Neuron (in vitro differentiated cells): ENCODE data around the gene SULF2.

ENCODE experiments used
- H2AFZ ChIP-seq: one replicate; pipeline ENCODE4 v1.6.1; 2013; ENCODE audit warnings: low read depth, mild to moderate bottlenecking, inconsistent platforms, low read length, moderate library complexity
- H3K27me3 ChIP-seq: one replicate; pipeline ENCODE4 v1.6.1; 2013; ENCODE audit warnings: low read length; ENCODE audit not compliant: insufficient read depth
- H3K36me3 ChIP-seq: one replicate; pipeline ENCODE4 v1.6.1; 2013; ENCODE audit warnings: low read length; ENCODE audit not compliant: insufficient read depth
- H3K4me1 ChIP-seq: one replicate; pipeline ENCODE4 v1.6.1; 2013; ENCODE audit warnings: low read length; ENCODE audit not compliant: insufficient read depth
- H3K4me3 ChIP-seq: 2 replicates; pipeline ENCODE4 v1.5.1; 2013; ENCODE audit warnings: mild to moderate bottlenecking, low read length, moderate library complexity
- H3K9me3 ChIP-seq: one replicate; pipeline ENCODE4 v1.6.1; 2013; ENCODE audit warnings: low read length

The SULF2 gene

DNA sequence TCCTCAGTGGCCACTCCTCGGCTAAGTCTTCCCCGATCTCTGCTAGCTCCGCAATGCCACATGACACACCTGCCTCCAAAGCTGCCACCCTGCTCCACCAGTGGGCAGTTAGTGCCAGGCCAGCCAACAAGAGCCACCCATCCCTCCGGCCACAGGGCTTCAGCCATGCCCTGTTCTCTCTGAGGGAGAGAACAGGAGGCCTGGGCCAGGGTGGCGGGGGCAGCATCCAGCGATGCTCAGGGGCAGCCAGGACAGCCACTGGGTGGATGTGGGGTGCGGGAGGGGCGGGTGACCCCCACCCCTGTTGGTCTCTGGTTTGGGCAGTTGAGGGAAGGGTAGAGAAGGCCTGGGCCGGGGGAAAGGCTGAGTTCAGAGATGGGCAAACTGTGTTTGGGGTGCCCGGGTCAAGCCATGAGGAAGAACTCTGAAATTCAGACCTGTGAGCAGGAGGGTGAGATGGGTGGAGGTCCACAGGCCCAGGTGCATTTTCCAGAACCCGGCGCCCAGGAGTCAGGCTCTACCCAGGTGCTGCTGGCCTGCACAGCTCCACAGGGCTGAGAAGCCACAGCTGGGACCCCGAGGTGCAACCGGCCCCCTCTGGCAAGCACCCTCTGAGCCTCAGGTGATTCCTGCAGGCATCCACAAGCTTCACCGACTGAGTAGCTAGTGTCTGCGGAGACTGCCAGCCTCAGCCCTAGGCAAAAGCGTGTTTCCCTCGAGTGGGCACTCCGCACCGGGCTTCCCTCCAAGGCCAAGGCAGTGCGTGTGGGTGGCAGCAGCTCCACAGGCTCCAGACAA is 91.1 kb downstream of the SULF2 start:
- Histone ChIP-seq H3K4me3 (no peak overlapping the region), H3K27me3 (no peaks in the 10 kb centered on the region), H3K36me3 (no peaks in the 10 kb centered on the region), H3K9me3 (no peaks in the 10 kb centered on the region), H2AFZ (no peak overlapping the region), H3K4me1 (no peaks in the 10 kb centered on the region)

DNA sequence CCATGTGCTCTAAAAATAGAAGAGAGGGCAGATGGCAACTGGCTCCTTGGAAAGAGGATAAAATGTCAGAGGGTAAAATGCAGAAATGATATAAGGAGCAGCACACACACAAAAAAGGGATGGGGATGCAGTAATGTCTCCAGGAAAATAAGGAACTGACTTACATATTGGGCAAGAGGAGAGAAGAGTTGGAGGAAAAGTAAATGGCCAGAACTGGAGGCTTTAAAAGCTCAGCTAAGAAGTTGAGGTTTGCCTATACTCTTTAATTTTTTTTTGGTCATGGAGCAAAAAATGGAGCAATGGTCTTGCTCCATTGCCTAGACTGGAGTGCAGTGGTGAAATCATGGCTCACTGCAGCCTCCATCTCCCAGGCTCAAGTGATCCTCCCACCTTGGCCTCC is 93.7 kb downstream of the SULF2 start:
- H3K27me3 ChIP-seq: no peaks in the 10 kb centered on the region
- no peaks in the 10 kb centered on the region for H3K36me3 ChIP-seq
- no peak overlapping the region for H2AFZ ChIP-seq
- H3K4me1 ChIP-seq: peaks cover 5% of the 10 kb centered on the region
- H3K9me3 ChIP-seq: no peaks in the 10 kb centered on the region
- no peak overlapping the region for H3K4me3 ChIP-seq

DNA sequence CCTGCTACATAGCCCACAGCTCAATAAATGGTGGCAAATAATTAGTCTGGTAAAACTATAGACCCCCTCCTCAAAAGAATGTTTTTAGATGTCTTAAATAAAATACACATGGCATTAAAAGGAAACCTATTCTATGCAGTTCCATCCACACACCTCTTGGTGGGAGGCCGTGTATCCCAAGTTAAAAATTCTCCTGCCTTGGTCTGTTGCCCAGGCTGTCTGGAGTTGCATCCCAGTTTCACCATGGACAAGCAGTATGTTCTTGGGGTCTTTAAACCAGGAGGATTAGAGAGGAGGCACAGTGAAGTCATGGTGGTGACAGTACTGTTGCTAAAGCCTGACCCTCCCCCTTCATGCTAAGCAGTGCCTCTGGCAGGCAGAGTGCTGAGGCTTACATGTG is 95.5 kb downstream of the SULF2 start:
- peaks cover 9% of the 10 kb centered on the region for H3K4me1 ChIP-seq
- no peak overlapping the region for H3K4me3 ChIP-seq
- no peaks in the 10 kb centered on the region for H3K27me3 ChIP-seq
- no peaks in the 10 kb centered on the region for H3K9me3 ChIP-seq
- no peak overlapping the region for H2AFZ ChIP-seq
- H3K36me3 ChIP-seq: no peaks in the 10 kb centered on the region

GRCh38 chr20:47688385-47689381 is 96.6 kb downstream of the SULF2 start:
- H3K36me3 ChIP-seq: no peaks in the 10 kb centered on the region
- H3K4me1 ChIP-seq: peaks cover 9% of the 10 kb centered on the region
- no peaks in the 10 kb centered on the region for H3K9me3 ChIP-seq
- H3K27me3 ChIP-seq: no peaks in the 10 kb centered on the region
- H2AFZ ChIP-seq: no peak overlapping the region
- H3K4me3 ChIP-seq: no peak overlapping the region

DNA sequence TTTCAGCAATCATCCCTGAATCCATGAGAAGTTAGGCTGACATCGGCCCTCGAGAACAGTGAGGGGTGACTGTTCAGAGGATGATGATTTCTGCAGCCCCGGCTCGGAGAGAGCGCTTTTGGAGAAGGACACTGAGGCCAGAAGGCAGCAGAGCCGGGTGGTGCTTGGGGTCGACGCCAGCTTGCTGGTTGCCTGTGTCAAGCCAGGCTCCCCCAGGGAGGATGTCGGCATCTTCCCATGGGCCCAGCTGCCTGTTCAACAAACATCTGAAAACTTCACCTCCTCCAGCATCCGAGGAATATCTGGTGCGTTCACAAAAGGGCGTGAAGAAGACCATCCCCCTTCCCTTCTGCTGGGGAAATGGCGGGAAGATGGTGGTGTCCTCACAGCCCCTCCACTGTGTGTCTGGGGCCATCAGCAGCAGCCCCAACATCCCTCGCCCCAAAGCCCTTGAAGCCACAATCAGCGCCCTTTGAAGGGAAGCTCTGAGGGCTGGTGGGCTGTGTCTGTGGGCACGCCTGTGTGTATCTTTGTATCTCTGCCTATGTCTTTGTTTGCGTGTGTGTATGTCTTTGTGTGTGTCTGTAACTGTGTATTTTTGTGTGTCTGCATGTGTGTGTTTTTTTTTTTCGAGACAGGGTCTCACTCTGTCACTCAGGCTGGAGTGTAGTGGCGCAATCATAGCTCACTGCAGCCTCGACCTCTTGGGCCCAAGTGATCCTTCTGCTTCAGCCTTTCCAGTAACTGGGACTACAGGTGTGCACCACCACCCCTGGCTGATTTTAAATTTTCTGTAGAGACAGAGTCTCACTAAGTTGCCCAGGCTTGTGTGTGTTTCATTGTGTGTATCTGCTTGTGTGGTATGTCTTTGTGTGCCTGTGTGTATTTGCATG is 97.9 kb downstream of the SULF2 start:
- H3K27me3 ChIP-seq: no peaks in the 10 kb centered on the region

DNA sequence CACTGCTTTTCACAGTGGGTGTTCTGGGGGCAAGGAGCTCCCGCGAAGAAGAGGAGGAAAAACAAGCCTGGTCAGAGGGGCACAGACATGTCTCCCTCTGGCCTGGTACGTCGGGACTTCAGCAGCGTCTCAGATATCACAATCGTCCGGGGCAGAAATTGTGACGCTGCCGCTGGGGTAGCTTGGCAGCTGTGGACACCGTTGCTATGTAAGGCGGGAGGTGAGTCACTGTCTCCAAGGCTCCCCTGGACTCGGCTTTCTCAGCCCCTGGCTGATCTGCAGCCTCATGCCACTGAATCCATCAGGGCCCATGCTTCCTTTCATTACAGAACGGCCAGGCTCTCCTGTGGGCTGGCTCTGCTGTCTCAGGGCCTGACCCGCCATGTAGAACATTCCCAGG is 98.7 kb downstream of the SULF2 start:
- Histone ChIP-seq H3K4me3 (no peak overlapping the region), H3K36me3 (no peaks in the 10 kb centered on the region), H3K9me3 (no peaks in the 10 kb centered on the region), H3K27me3 (no peaks in the 10 kb centered on the region), H2AFZ (no peak overlapping the region), H3K4me1 (peaks cover 9% of the 10 kb centered on the region)

More for the DNA sequence above, 97.9 kb downstream of the SULF2 start:
- Histone ChIP-seq H3K4me1 (peaks cover 9% of the 10 kb centered on the region), H3K9me3 (no peaks in the 10 kb centered on the region), H3K4me3 (no peak overlapping the region), H2AFZ (no peak overlapping the region), H3K36me3 (no peaks in the 10 kb centered on the region)

DNA sequence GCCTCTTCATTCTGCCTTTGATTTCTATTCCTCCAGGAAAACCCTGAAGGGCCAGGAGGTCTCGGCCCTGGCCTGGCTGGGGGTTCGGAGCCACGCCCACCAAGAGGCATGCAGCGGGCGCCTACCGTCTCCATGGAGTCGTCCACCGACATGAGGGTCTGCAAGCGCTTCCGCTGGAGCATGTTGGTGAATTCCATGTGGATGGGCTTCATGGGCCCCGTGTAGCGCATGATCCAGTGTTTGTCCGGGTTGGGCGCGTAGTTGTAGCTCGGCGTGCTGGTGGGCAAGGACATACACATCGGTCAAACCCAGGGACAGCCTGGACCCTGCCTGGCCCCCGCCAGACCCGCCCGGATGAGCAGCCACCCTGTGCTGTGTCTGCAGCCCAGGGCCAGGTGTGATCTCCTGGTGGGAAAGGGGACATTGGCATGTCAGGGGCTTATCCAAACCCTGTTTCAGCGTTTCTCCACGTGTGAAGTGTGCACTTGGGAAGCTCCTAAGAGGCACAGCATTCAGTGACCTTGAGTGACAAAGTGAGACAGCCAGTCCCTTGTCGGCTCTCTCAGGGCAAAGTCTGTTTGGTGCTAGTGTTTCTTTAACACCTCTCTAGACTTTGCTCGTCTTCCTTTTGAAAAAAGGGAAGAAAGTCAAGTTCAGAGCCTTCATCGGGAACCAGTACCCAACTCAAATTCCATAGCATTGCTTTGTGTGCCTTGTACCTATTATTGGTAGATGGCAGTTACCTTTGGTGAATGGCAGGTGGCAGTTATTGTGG is 100.8 kb downstream of the SULF2 start:
- Histone ChIP-seq H3K4me3 (no peak overlapping the region), H3K9me3 (no peaks in the 10 kb centered on the region), H3K36me3 (no peaks in the 10 kb centered on the region)

DNA sequence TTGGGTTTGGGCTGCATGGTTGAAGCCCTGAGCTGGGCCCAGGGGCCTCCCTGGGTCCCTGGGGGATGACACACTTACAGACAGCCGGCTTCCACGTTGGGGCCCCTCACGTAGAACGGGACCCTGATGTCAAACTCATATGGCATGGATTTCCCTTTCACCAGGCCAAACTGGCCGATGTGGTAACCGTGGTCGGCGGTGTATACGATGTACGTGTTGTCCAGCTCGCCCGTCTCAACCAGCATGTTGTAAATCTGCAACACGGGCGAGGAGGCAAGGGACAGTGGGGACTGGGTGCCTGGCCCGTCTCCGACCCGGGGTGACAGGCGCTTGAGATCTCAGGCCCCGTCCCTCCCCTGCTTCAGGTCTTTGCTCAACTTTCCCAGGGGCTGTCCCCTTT is 102.4 kb downstream of the SULF2 start:
- Histone ChIP-seq H3K27me3 (no peaks in the 10 kb centered on the region), H3K9me3 (no peaks in the 10 kb centered on the region), H3K36me3 (no peaks in the 10 kb centered on the region), H3K4me3 (no peak overlapping the region), H3K4me1 (peaks cover 9% of the 10 kb centered on the region), H2AFZ (no peak overlapping the region)

More for the DNA sequence above, 100.8 kb downstream of the SULF2 start:
- Histone ChIP-seq H3K4me1 (peaks cover 9% of the 10 kb centered on the region), H3K27me3 (no peaks in the 10 kb centered on the region), H2AFZ (no peak overlapping the region)

DNA sequence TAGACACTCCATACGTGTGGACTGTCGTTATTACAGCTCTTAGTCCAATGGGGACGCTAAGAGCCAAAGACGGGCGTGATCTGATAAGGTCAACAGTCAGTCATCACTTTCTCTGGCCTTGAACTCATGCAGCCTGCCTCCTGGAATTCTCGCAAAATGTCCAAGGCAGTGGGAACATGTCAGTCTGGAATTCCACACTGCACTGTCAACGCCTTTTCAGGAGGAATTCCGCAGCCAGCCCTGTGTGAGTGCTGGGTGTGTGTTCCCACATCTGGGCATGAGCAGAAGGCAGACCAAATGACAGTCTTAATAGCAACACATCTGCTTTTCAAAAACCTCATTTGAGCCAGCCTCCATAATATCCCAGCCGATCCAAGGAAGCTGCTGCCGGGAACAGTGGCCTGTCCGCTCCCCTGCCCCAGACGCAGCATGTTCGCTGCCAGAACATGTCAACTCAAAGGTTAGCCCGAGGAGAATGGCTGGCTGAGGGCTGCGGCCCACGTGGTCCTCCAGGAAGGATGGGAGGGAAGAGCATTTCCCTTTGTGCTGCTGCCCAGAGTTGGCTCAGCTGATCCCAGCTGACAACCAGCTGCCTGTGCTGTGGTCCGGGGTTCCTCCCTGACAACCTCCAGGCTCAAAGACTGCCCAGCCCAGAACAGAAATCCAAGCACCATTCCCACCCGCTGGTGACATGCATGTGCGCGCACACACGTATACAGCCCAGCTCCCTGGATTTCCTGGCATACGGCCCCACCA is 103.1 kb downstream of the SULF2 start:
- peaks cover 9% of the 10 kb centered on the region for H3K4me1 ChIP-seq
- H3K36me3 ChIP-seq: no peaks in the 10 kb centered on the region

GRCh38 chr20:47680804-47681529 is 104.3 kb downstream of the SULF2 start:
- no peaks in the 10 kb centered on the region for H3K27me3 ChIP-seq
- H3K4me3 ChIP-seq: no peak overlapping the region

More for the DNA sequence above, 103.1 kb downstream of the SULF2 start:
- no peaks in the 10 kb centered on the region for H3K9me3 ChIP-seq
- no peaks in the 10 kb centered on the region for H3K27me3 ChIP-seq
- H3K4me3 ChIP-seq: no peak overlapping the region
- H2AFZ ChIP-seq: no peak overlapping the region

DNA sequence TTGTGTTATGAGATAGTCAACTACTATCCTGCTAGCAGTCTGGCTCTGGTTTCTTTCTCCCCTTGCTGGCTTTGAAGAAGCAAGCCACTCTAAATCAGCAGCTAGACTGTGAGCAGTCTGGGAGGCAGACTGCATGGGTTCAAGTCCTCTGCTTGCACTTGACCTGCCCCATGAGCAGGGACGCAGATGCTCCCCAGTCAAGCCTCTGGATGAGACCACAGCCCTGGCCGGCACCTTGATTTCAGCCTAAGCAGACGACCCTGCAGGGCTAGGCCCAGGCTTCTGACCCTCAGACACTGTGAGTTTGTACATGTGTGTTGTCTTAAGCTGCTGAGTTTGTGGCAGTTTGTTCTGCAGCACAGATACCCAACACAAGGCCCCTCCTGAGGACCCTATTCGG is 105.8 kb downstream of the SULF2 start:
- no peaks in the 10 kb centered on the region for H3K27me3 ChIP-seq
- no peak overlapping the region for H2AFZ ChIP-seq
- no peaks in the 10 kb centered on the region for H3K36me3 ChIP-seq
- H3K4me3 ChIP-seq: no peak overlapping the region
- no peaks in the 10 kb centered on the region for H3K4me1 ChIP-seq
- no peaks in the 10 kb centered on the region for H3K9me3 ChIP-seq

More at GRCh38 chr20:47680804-47681529, 104.3 kb downstream of the SULF2 start:
- H3K36me3 ChIP-seq: no peaks in the 10 kb centered on the region
- no peaks in the 10 kb centered on the region for H3K4me1 ChIP-seq
- H2AFZ ChIP-seq: no peak overlapping the region
- no peaks in the 10 kb centered on the region for H3K9me3 ChIP-seq
